Colonic mucosa (tissue), 4 donors: ENCODE results near the gene EIF4E3. TPM values are rescaled to one million over a fixed set of nuclear protein-coding genes. Genes with fewer than 3 reads are reported as not detected.

ENCODE experiments used
- DNase-seq: peaks from one replicate; pipeline ENCODE4 v3.0.0-alpha.2; 2020
- H3K27ac ChIP-seq: fragments of 200-600 bp; one replicate; pipeline ENCODE4 v1.8.0; 2021
- H3K27me3 ChIP-seq: fragments of 200-600 bp; one replicate; pipeline ENCODE4 v1.8.0; 2021
- H3K36me3 ChIP-seq: fragments of 200-600 bp; one replicate; pipeline ENCODE4 v1.8.0; 2021
- H3K4me1 ChIP-seq: fragments of 200-600 bp; one replicate; pipeline ENCODE4 v1.8.0; 2021; ENCODE audit warnings: mild to moderate bottlenecking
- H3K4me3 ChIP-seq: fragments of 200-600 bp; one replicate; pipeline ENCODE4 v1.8.0; 2021
- H3K9ac ChIP-seq, 2 donors: one replicate each; pipeline ENCODE4 v1.7.0; 2013; ENCODE audit warnings: control low read depth in 2 of 2, low read depth in 2 of 2, low read length in 2 of 2
- H3K9me3 ChIP-seq: fragments of 200-600 bp; one replicate; pipeline ENCODE4 v1.8.0; 2021
- intact Hi-C: fragments of 100-400 bp; cut with DNase I; formaldehyde crosslinking; loops from one replicate; pipeline ENCODE4 v1.14.1; 2022
- total RNA-seq, 2 donors: library from RNA; stranded (reverse); fragmentation: NEBNext Ultra II Directional in 1 of 2; extraction: Animal tissue kit (Norgen Biotek cat#: 25700) in 1 of 2; gene quantifications; one replicate each; pipeline ENCODE4 v1.2.1, GENCODE V29; 2021
- TF ChIP-seq, protein P1 (sequence below): fragments of 200-600 bp; IDR thresholded peaks from one replicate; pipeline ENCODE4 v1.8.0; 2022; ENCODE audit warnings: antibody characterized with exemption, mild to moderate bottlenecking
- donor health status: healthy.
- donor health status: DM: no; HTN: no; CAD: no.
- donor health status: DM: no; HTN: no; CAD: no.

EIF4E3 gene
- total RNA-seq, 2 donors from 2014 or later = 14.5 to 44.2 TPM

DNA sequence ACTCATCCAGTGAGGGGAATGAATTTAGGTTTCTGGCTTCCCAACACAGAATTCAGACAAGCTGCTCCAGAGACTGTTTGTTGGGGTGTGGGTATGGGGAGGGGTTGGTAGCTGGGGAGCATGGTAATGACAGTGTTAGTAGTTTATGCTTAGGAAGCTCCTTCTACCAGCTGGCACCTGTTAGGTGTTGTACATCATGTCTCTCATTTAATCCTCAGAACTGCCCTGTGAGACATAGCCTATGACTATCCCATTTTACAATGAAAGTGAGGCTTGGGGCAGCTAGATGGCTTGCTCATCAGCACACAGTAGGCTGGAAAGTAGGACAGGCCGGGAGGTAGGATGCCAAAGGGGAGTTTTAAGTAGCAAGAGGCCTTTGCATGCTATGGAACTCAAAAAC, 2.5 kb downstream of the EIF4E3 start:
- H3K4me1 ChIP-seq = no peaks in the 10 kb centered on the region
- no peaks in the 10 kb centered on the region for H3K27me3 ChIP-seq
- no peak for DNase-seq
- intact Hi-C loops = no loop called here
- no peak overlapping the region for H3K4me3 ChIP-seq
- TF ChIP-seq, protein P1, sequence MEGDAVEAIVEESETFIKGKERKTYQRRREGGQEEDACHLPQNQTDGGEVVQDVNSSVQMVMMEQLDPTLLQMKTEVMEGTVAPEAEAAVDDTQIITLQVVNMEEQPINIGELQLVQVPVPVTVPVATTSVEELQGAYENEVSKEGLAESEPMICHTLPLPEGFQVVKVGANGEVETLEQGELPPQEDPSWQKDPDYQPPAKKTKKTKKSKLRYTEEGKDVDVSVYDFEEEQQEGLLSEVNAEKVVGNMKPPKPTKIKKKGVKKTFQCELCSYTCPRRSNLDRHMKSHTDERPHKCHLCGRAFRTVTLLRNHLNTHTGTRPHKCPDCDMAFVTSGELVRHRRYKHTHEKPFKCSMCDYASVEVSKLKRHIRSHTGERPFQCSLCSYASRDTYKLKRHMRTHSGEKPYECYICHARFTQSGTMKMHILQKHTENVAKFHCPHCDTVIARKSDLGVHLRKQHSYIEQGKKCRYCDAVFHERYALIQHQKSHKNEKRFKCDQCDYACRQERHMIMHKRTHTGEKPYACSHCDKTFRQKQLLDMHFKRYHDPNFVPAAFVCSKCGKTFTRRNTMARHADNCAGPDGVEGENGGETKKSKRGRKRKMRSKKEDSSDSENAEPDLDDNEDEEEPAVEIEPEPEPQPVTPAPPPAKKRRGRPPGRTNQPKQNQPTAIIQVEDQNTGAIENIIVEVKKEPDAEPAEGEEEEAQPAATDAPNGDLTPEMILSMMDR = no peak
- H3K9ac ChIP-seq = no peak overlapping the region
- no peaks in the 10 kb centered on the region for H3K36me3 ChIP-seq
- H3K27ac ChIP-seq = no peak overlapping the region
- no peaks in the 10 kb centered on the region for H3K9me3 ChIP-seq

DNA sequence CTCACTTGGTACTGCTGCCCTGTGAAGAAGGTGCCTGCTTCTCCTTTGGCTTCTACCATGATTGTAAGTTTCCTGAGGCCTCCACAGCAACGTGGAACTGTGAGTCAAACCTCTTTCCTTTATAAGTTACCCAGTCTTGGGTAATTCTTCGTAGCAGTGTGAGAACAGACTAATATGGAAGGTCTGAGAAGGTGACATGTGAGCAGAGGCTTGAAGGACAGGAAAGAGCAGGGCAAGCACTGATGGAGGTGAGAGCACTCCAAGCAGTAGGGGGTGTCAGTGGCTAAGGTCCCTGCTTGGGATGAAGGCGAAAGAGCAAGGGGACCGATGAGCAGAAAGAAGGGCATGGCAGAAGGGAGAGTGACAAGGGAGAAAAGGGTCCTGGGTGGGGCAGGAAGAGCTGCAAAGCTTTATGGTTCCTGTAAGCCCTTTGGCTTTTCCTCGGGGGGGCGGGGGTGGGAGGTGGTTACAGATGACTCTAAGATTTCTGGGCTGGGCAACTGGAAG, 3.5 kb downstream of the EIF4E3 start:
- no peak for DNase-seq
- Histone ChIP-seq H3K36me3 (no peaks in the 10 kb centered on the region), H3K27me3 (no peaks in the 10 kb centered on the region), H3K4me1 (no peaks in the 10 kb centered on the region), H3K27ac (no peak overlapping the region), H3K4me3 (no peak overlapping the region), H3K9ac (no peak overlapping the region), H3K9me3 (no peaks in the 10 kb centered on the region)
- TF ChIP-seq, protein P1 = no peak
- intact Hi-C loops = no loop called here

DNA sequence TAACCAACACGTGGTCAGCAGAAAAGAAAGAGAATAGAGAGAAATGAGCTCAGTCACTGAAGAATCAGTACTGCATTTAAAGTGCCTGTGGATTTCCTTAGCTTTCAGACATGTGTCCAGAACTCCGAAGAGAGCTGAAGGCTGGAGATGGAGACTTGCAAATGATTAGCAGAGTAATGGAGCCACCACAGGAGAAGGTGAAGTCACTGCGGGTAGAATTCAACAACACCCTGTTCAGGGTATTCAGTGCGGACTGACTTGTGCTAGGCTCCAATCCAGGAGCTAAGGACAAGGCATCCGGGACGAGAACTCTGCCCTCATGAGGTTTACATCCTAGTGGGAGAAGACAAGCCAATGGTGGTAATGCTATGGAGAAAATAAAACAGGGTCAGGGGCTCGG, 4.2 kb downstream of the EIF4E3 start:
- no peaks in the 10 kb centered on the region for H3K27me3 ChIP-seq
- TF ChIP-seq, protein P1 = no peak
- no peak for DNase-seq
- no peaks in the 10 kb centered on the region for H3K4me1 ChIP-seq
- no peak overlapping the region for H3K9ac ChIP-seq
- no peak overlapping the region for H3K4me3 ChIP-seq
- intact Hi-C loops = no loop called here
- H3K9me3 ChIP-seq = no peaks in the 10 kb centered on the region
- no peak overlapping the region for H3K27ac ChIP-seq
- no peaks in the 10 kb centered on the region for H3K36me3 ChIP-seq

GRCh38 chr3:71718072-71718471, 7.1 kb downstream of the EIF4E3 start:
- H3K9ac ChIP-seq = no peak overlapping the region
- H3K4me3 ChIP-seq = no peak overlapping the region
- no peaks in the 10 kb centered on the region for H3K27me3 ChIP-seq
- intact Hi-C loops = loop anchor here (10.0 kb wide), 1 partner anchor 1107 kb away; no protein-coding TSS in a partner anchor
- no peak for DNase-seq
- H3K4me1 ChIP-seq = no peaks in the 10 kb centered on the region
- no peaks in the 10 kb centered on the region for H3K36me3 ChIP-seq
- no peaks in the 10 kb centered on the region for H3K9me3 ChIP-seq
- H3K27ac ChIP-seq = no peak overlapping the region
- TF ChIP-seq, protein P1 = no peak

DNA sequence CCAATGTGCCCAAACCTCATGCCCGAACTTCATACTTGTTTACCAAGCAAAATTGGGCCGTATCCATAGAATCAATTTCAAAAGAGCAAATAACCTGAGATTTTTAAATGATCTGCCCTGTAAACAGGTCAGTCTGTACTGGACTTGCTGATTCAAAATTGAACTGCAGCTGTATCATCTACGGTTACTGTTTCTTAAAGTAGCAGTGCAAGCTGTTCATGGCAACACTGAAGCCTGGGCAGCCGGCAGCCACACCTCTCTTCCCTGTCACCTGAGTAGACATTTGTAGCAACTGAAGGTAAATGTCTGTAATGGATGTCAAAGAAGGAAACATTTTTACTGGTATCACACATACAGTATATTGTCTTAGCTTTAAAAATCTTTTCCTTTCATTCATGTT, 10.6 kb downstream of the EIF4E3 start:
- no peak overlapping the region for H3K4me3 ChIP-seq
- H3K27me3 ChIP-seq = no peaks in the 10 kb centered on the region
- no peak overlapping the region for H3K27ac ChIP-seq
- no peak overlapping the region for H3K9ac ChIP-seq
- no peaks in the 10 kb centered on the region for H3K4me1 ChIP-seq
- intact Hi-C loops = loop anchor here (10.0 kb wide), 1 partner anchor 1110 kb away; no protein-coding TSS in a partner anchor
- TF ChIP-seq, protein P1 = no peak
- H3K36me3 ChIP-seq = no peaks in the 10 kb centered on the region
- H3K9me3 ChIP-seq = no peaks in the 10 kb centered on the region
- no peak for DNase-seq
